ENCODE results near the gene ANKS1B.

DNA sequence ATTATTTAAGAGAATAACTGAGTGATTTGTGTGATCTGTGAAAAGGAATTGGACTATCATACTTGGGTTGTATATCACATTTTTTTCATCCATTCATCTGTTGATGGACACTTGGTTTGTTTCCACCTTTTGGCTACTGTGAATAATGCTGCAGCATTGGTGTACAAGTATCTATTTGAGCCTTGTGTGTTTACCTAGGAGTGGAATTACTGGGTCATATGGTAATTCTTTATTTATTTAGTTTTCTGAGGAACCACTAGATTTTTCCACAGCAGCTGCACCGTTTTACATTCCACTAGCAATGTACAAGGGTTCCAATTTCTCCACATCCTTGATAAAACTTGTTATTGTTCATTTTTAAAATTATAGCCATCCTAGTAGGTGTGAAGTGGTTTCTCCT is 1283.6 kb downstream of the ANKS1B start:
- TF ChIP-seq CTCF (IDR thresholded peaks at IDR 0.05) (no peak), POLR2AphosphoS5 (IDR thresholded peaks at IDR 0.05; ENCODE audit: low read depth, low read length) (no peak), TCF7L2 (IDR thresholded peaks at IDR 0.05; ENCODE audit: low read depth, low read length) (no peak), SIN3A (IDR thresholded peaks at IDR 0.05; ENCODE audit: borderline replicate concordance, insufficient read depth, low read depth, low read length) (no peak), REST (IDR thresholded peaks at IDR 0.05; ENCODE audit: insufficient read depth in 1 of 2, low read depth in 2 of 2, low read length in 1 of 2) (no peak)
